ENCODE data around the gene PSAP.

PSAP gene

GRCh38 chr10:71824333-71824732 is 26.7 kb downstream of the PSAP start:
- no peak for DNase-seq

DNA sequence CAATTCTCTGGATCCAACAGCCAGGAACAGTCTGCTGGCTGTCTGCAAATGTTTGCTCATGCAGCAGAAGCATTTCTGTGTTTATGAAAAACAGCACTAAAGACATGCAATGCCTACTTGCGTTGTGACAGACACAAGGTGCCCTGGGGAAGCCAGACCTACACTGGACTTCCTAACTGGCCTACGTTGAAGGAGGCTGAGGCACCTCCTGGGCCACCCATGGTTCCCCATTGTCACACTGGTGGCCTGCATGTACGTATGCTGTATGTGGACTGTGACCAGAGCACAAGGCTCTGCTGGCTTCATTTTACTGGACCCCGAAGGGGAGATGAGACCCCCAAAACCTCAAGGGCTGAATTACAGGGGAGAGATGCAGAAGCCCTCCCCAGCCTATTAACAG is 27.7 kb downstream of the PSAP start:
- DNase-seq: no peak

- DNase-seq: peak; percentile 27
Observed at GRCh38 chr10:71821909-71822763, 28.9 kb downstream of the PSAP start.

DNA sequence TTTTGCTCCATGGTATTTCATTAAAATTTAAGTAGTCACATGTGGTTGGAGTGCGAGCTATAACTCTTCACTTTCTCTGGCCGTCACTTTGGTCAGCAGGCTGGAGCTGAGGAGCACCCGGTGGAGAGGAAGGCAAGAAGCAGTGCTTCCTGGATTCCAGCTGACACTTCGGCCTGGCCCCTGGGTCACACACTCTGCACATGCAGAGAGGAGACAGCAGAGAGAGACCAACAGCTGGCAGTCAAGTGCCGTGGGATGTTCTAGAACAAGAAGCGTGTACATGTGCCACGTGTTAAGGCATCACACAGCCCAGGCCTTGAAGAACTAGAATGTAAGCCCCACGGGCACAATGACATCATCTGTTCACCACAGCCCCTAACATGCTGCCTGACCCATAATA is 30.1 kb downstream of the PSAP start:
- no peak for DNase-seq

DNA sequence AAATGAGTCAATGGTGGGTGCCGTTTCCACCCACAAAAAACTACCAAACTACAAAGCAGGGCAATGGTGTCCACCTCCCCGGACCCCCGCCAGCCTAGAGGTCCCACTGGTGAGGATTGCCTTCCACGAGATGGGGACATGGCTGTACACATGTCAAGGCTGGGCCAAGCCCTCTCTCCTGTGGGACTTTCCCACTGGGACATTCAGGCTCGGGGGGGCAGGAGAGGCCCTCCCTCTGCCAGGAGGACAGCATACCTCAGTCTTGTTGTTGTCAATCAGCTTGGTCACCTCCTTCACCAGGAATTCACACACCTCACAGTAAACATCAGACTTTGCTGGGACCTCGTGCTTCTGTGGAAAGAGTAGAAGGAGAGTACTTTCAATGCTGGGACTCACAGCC is 31.1 kb downstream of the PSAP start:
- DNase-seq: no peak

DNA sequence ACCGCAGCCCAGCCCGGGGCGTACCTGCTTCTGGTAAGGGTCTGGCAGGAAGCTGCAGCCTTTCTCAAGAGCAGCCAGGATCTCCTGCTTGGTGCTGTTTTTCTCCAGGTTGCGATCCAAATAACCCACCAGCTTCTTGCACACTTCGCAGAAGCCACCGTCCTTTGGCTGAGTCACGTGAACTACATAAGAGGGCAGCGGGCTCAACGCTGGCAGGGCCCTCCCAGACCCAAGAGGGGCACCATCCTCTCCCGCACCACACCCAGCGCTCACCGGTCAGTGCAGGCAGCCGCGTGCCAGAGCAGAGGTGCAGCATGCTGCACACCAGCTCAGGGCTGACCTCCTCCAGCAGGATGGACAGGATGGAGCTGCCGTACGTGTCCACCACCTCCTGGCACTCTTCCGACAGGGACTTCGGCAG is 31.6 kb downstream of the PSAP start:
- no peak for DNase-seq

GRCh38 chr10:71818674-71819260 is 32.3 kb downstream of the PSAP start:
- DNase-seq: no peak

DNA sequence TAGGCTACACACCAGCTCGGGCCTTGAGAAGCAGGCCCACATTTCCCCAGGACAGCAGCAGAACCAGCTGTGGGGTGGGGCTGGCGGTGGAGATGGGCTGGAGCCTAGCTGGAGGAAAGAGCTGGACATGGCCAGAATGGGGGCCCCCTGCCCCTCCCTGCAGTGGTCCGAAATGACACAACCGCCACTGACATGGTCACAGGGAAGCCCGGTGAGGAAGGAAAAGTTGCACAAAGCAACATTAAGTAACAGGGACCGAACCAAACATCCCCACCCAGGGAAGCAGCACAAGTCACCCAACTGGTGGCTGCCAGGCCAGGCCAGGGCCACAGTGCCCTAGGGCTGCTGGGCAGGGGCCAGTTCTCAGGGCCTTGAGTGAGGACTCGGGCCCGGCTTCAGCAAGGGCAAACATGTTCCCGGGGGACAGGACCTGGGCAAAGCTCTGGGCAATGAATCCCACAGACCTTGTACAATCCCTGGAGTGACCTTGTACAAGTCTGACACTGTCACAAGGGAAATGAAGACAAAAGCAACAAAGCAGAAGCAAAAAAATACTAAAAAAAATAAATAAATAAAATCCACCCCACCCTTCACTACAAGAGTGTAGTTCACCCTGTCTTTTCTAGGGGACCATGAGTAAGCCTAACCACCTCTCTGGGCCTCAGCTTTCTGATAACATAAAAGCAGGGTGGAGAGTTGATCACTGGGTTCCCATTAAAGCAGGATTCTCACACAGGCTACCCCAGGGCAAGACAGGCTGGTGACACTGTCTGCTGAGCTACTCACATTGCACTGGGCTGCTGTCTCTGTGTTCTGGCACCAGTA is 33.0 kb downstream of the PSAP start:
- no peak for DNase-seq

DNA sequence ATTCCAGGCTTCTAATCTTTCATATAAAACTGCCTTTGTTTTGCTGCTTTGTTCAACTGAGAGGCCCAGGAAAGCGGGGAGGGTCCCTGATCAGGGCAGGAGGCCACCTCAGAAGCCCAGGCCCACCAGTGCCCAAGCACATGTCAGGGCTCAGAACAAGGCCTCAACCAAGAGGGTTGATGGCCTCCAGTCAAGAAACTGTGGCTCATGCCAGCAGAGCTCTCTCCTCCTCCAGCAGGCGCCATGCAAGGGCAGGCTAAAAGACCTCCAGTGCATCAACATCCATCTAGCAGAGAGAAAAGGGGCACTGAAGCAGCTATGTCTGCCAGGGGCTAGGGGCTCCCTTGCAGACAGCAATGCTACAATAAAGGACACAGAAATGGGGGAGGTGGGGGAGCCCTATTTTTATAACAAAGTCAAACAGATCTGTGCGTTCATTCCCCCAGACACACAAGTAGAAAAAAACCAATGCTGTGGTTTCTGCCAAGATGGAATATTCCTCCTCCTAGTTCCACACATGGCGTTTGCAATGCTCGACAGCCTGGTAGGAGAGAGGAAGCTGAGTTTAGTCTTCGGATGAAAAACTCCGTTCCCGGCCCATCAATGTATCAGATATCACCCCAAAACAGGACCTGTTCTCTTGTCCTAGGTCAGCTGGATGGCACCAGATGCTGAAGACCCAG is 34.0 kb downstream of the PSAP start:
- no peak for DNase-seq

GRCh38 chr10:71816421-71816851 is 34.6 kb downstream of the PSAP start:
- no peak for DNase-seq

GRCh38 chr10:71815515-71816130 is 35.4 kb downstream of the PSAP start:
- no peak for DNase-seq

- no peak for DNase-seq
Observed at GRCh38 chr10:71814922-71815411, 36.1 kb downstream of the PSAP start.

GRCh38 chr10:71812913-71813590 is 38.0 kb downstream of the PSAP start:
- no peak for DNase-seq

- peak; percentile 71 for DNase-seq
Observed at GRCh38 chr10:71812016-71812912, 38.8 kb downstream of the PSAP start.

- no peak for DNase-seq
Observed at GRCh38 chr10:71811351-71811750, 39.7 kb downstream of the PSAP start.

GRCh38 chr10:71810048-71810750 is 40.9 kb downstream of the PSAP start:
- DNase-seq: no peak

DNA sequence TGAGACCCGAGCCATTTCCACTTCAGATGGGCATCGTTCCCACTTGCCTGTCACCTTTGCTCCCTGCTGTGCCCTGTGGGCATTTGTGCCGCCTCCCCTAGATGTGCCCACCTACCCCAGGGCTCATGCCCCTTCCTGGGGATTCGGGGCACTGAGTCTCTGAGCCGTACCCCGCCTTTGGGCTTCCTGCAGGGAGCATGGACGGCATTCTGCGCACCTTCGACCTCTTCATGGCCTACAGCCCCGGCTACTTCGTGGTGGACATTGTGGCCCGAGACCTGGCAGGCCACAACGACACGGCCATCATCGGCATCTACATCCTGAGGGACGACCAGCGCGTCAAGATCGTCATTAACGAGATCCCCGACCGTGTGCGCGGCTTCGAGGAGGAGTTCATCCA is 41.4 kb downstream of the PSAP start:
- DNase-seq: no peak

- DNase-seq: no peak
Observed at GRCh38 chr10:71807557-71808510, 43.2 kb downstream of the PSAP start.

Measured in KG1 (cell line).